ENCODE data around the gene ST7.

Gene ST7

GRCh38 chr7:117137868-117138267 is 184.6 kb downstream of the ST7 start:
- TF ChIP-seq CTCF (IDR thresholded peaks at IDR 0.05; ENCODE audit: insufficient read depth, low read length, poor library complexity, severe bottlenecking), result no peak
- Histone ChIP-seq H3K27me3 (replicated peaks; ENCODE audit: control insufficient read depth, insufficient read depth, low read length) (no peaks in the 10 kb centered on the region), H3K4me3 (replicated peaks; ENCODE audit: low read depth, low read length) (no peak overlapping the region), H3K36me3 (ENCODE audit: control insufficient read depth, insufficient read depth, low read length) (peaks cover 6% of the 10 kb centered on the region)
- DNase-seq (ENCODE audit: extremely low read depth, insufficient read length), result no peak

- H3K36me3 ChIP-seq (ENCODE audit: control insufficient read depth, insufficient read depth, low read length), result peaks cover 6% of the 10 kb centered on the region
- no peak overlapping the region for H3K4me3 ChIP-seq (replicated peaks; ENCODE audit: low read depth, low read length)
- no peak for TF ChIP-seq CTCF (IDR thresholded peaks at IDR 0.05; ENCODE audit: insufficient read depth, low read length, poor library complexity, severe bottlenecking)
- DNase-seq (ENCODE audit: extremely low read depth, insufficient read length), result no peak
- H3K27me3 ChIP-seq (replicated peaks; ENCODE audit: control insufficient read depth, insufficient read depth, low read length), result no peaks in the 10 kb centered on the region
Observed at GRCh38 chr7:117138495-117138894, 185.2 kb downstream of the ST7 start.

- no peak overlapping the region for H3K4me3 ChIP-seq (replicated peaks; ENCODE audit: low read depth, low read length)
- H3K36me3 ChIP-seq (ENCODE audit: control insufficient read depth, insufficient read depth, low read length), result peaks cover 6% of the 10 kb centered on the region
- no peaks in the 10 kb centered on the region for H3K27me3 ChIP-seq (replicated peaks; ENCODE audit: control insufficient read depth, insufficient read depth, low read length)
- no peak for TF ChIP-seq CTCF (IDR thresholded peaks at IDR 0.05; ENCODE audit: insufficient read depth, low read length, poor library complexity, severe bottlenecking)
- DNase-seq (ENCODE audit: extremely low read depth, insufficient read length), result no peak
Observed at GRCh38 chr7:117138981-117139380, 185.7 kb downstream of the ST7 start.

GRCh38 chr7:117139397-117139984 is 186.2 kb downstream of the ST7 start:
- no peak for TF ChIP-seq CTCF (IDR thresholded peaks at IDR 0.05; ENCODE audit: insufficient read depth, low read length, poor library complexity, severe bottlenecking)
- Histone ChIP-seq H3K4me3 (replicated peaks; ENCODE audit: low read depth, low read length) (no peak overlapping the region), H3K27me3 (replicated peaks; ENCODE audit: control insufficient read depth, insufficient read depth, low read length) (no peaks in the 10 kb centered on the region), H3K36me3 (ENCODE audit: control insufficient read depth, insufficient read depth, low read length) (peaks cover 6% of the 10 kb centered on the region)
- DNase-seq (ENCODE audit: extremely low read depth, insufficient read length), result no peak

GRCh38 chr7:117140921-117141320 is 187.6 kb downstream of the ST7 start:
- H3K4me3 ChIP-seq (replicated peaks; ENCODE audit: low read depth, low read length), result no peak overlapping the region
- no peak for DNase-seq (ENCODE audit: extremely low read depth, insufficient read length)
- TF ChIP-seq CTCF (IDR thresholded peaks at IDR 0.05; ENCODE audit: insufficient read depth, low read length, poor library complexity, severe bottlenecking), result no peak
- H3K27me3 ChIP-seq (replicated peaks; ENCODE audit: control insufficient read depth, insufficient read depth, low read length), result no peaks in the 10 kb centered on the region
- H3K36me3 ChIP-seq (ENCODE audit: control insufficient read depth, insufficient read depth, low read length), result peaks cover 6% of the 10 kb centered on the region

GRCh38 chr7:117143066-117143465 is 189.8 kb downstream of the ST7 start:
- H3K4me3 ChIP-seq (replicated peaks; ENCODE audit: low read depth, low read length), result no peak overlapping the region
- DNase-seq (ENCODE audit: extremely low read depth, insufficient read length), result no peak
- TF ChIP-seq CTCF (IDR thresholded peaks at IDR 0.05; ENCODE audit: insufficient read depth, low read length, poor library complexity, severe bottlenecking), result no peak
- no peaks in the 10 kb centered on the region for H3K27me3 ChIP-seq (replicated peaks; ENCODE audit: control insufficient read depth, insufficient read depth, low read length)
- peaks cover 6% of the 10 kb centered on the region for H3K36me3 ChIP-seq (ENCODE audit: control insufficient read depth, insufficient read depth, low read length)
